Stimulated activated CD4-positive, alpha-beta T cell treated with anti-CD3 and anti-CD28 coated beads, Interleukin-15, amount 100 ng/mL, for 48 hours (primary cell): ENCODE data around the gene DGKD.

Source experiments
- DNase-seq, 2 donors: peaks; one replicate each; pipeline ENCODE4 v3.0.0-alpha.2; 2020; ENCODE audit warnings: low read depth in 2 of 2

Gene DGKD

GRCh38 chr2:233461481-233461891 lies 107.2 kb downstream of the DGKD start:
- DNase-seq = no peak

GRCh38 chr2:233462202-233462785 lies 108.0 kb downstream of the DGKD start:
- DNase-seq = no peak

- no peak for DNase-seq
Measured at GRCh38 chr2:233462826-233463470, 108.7 kb downstream of the DGKD start.

- DNase-seq = no peak
Measured at GRCh38 chr2:233463586-233463985, 109.3 kb downstream of the DGKD start.

GRCh38 chr2:233464056-233464455 lies 109.8 kb downstream of the DGKD start:
- DNase-seq = no peak

GRCh38 chr2:233464531-233465240 lies 110.4 kb downstream of the DGKD start:
- DNase-seq = no peak

GRCh38 chr2:233466991-233467603 lies 112.8 kb downstream of the DGKD start:
- no peak for DNase-seq

GRCh38 chr2:233468047-233468740 lies 113.9 kb downstream of the DGKD start:
- no peak for DNase-seq

- DNase-seq = no peak
Measured at GRCh38 chr2:233468741-233469110, 114.4 kb downstream of the DGKD start.

- no peak for DNase-seq
Measured at GRCh38 chr2:233469261-233470010, 115.1 kb downstream of the DGKD start.

GRCh38 chr2:233470011-233470687 lies 115.9 kb downstream of the DGKD start:
- DNase-seq = no peak

GRCh38 chr2:233470839-233471238 lies 116.5 kb downstream of the DGKD start:
- DNase-seq = no peak

GRCh38 chr2:233471291-233472035 lies 117.2 kb downstream of the DGKD start:
- no peak for DNase-seq

GRCh38 chr2:233473386-233473791 lies 119.1 kb downstream of the DGKD start:
- no peak for DNase-seq

GRCh38 chr2:233473878-233474277 lies 119.6 kb downstream of the DGKD start:
- no peak for DNase-seq

- no peak for DNase-seq
Measured at GRCh38 chr2:233474308-233475160, 120.2 kb downstream of the DGKD start.

GRCh38 chr2:233476063-233476410 lies 121.7 kb downstream of the DGKD start:
- DNase-seq = no peak

GRCh38 chr2:233476651-233477547 lies 122.6 kb downstream of the DGKD start:
- DNase-seq = no peak
